ENCODE results near the gene SLC34A3.
A peak's percentile ranks its signal among the peaks of the same experiment; 100 is the strongest.
"Not testable (repeated sequence)": the region's sequence is repeated elsewhere in the genome, so short reads cannot be mapped to it uniquely, and the experiment has no call there.

SLC34A3 gene

GRCh38 chr9:137234055-137234697, 3.5 kb downstream of the SLC34A3 start:
- Mint-ChIP-seq H3K9me3 (no peaks in the 10 kb centered on the region), H3K27me3 (peaks cover 26% of the 10 kb centered on the region), H3K27ac (no peak overlapping the region), H3K4me3 (no peak overlapping the region), H3K36me3 (no peaks in the 10 kb centered on the region), H3K4me1 (peaks cover 13% of the 10 kb centered on the region)
- CTCF ChIA-PET: no interaction called here
- no peak for DNase-seq

DNA sequence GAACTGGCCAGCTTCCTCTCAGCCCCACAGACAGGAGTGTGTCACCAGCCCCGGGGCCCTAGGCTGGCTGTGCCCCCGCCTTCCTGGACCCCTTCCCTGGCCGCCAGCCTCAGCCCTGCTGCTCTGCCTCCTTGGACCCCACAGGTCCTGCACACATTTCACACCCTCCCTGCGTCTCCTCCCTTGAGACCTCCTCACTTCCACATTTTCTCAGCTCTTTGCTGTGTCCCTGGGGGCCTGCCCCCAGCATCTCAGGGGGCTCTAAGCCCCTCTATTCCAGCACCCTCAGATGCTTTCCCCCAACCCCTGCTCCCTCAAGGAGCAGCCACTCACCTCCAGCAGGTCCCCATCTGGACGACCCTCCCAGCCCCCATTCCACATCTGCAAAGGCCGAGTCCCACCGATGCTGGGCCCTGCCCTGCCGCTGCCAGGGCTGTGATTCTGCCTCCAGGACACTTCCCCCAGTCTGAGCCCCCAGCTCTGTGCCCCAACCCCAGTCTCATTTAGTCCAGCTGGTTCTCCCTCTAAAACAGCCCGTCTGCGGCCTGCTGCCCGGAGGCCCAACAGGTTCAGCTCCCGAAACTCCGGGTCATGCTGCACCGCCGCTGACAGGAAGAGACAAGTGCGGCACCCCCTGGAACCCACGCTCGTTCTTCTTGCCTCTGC, 4.2 kb downstream of the SLC34A3 start:
- Mint-ChIP-seq H3K4me1 (peaks cover 19% of the 10 kb centered on the region), H3K9me3 (no peaks in the 10 kb centered on the region), H3K36me3 (no peaks in the 10 kb centered on the region), H3K4me3 (no peak overlapping the region), H3K27me3 (peaks cover 22% of the 10 kb centered on the region), H3K27ac (no peak overlapping the region)
- CTCF ChIA-PET: interaction anchor here (0.8 kb wide), 1 partner anchor 15 kb away, joined by 4 read pairs; no protein-coding TSS in a partner anchor
- DNase-seq: no peak

DNA sequence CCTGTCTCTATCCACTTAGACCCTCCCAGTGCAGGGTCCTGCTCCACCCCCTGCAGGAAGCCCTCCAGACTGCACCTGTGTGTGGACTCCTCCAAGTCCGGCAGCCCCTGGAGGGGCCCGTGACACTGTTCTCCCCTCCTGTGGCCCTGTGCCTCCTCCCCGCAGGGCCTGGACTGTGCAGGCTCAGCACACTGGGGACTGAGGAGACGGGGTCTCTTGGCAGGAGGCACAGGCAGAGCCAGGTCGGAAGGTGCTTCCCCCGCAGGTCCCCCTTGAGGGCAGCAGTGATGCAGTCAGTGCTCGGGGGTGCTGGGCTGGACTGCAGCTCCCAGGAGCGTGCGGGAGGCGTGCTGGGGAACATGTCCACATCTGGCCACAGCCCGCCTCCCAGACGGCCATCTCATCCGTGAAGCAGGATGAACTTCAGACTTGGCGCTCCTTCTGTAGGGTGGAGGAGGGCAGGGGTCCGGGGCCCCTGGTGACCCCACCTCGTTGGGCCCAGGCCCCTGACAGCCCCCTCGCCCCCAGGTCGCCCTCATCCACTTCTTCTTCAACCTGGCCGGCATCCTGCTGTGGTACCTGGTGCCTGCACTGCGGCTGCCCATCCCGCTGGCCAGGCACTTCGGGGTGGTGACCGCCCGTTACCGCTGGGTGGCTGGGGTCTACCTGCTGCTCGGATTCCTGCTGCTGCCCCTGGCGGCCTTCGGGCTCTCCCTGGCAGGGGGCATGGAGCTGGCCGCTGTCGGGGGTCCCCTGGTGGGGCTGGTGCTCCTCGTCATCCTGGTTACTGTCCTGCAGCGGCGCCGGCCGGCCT, 4.9 kb downstream of the SLC34A3 start:
- CTCF ChIA-PET: interaction anchor here (0.8 to 2.5 kb wide), 13 partner anchors 10 to 188 kb away, joined by 3 to 45 read pairs (median 6); partner anchors contain the start of genes CYSRT1, DPP7, RNF224 and SAPCD2
- H3K27ac Mint-ChIP-seq: no peak overlapping the region

GRCh38 chr9:137236238-137236935, 5.7 kb downstream of the SLC34A3 start:
- peak; percentile 95 for DNase-seq
- Mint-ChIP-seq H3K27me3 (peaks cover 21% of the 10 kb centered on the region), H3K4me1 (peaks cover 22% of the 10 kb centered on the region), H3K4me3 (no peak overlapping the region), H3K9me3 (no peaks in the 10 kb centered on the region), H3K27ac (no peak overlapping the region), H3K36me3 (peaks cover 3% of the 10 kb centered on the region)
- CTCF ChIA-PET: interaction anchor here (0.6 to 2.5 kb wide), 29 partner anchors 11 to 189 kb away, joined by 3 to 45 read pairs (median 4); partner anchors contain the start of genes CYSRT1, DPP7, NELFB and RNF224

More for the DNA sequence above, 4.9 kb downstream of the SLC34A3 start:
- H3K4me1 Mint-ChIP-seq: peaks cover 19% of the 10 kb centered on the region
- H3K9me3 Mint-ChIP-seq: no peaks in the 10 kb centered on the region
- no peaks in the 10 kb centered on the region for H3K36me3 Mint-ChIP-seq
- no peak for DNase-seq
- no peak overlapping the region for H3K4me3 Mint-ChIP-seq
- H3K27me3 Mint-ChIP-seq: peaks cover 18% of the 10 kb centered on the region

- CTCF ChIA-PET: interaction anchor here (0.6 to 2.5 kb wide), 30 partner anchors 10 to 190 kb away, joined by 3 to 45 read pairs (median 4); partner anchors contain the start of genes CYSRT1, DPP7, NELFB and RNF224
- no peak overlapping the region for H3K27ac Mint-ChIP-seq
- H3K36me3 Mint-ChIP-seq: peaks cover 4% of the 10 kb centered on the region
- no peaks in the 10 kb centered on the region for H3K9me3 Mint-ChIP-seq
- peaks cover 18% of the 10 kb centered on the region for H3K27me3 Mint-ChIP-seq
- H3K4me3 Mint-ChIP-seq: no peak overlapping the region
- peaks cover 22% of the 10 kb centered on the region for H3K4me1 Mint-ChIP-seq
- no peak for DNase-seq
These were observed 6.3 kb downstream of the SLC34A3 start for GRCh38 chr9:137236936-137237421.

GRCh38 chr9:137237759-137238726, 7.3 kb downstream of the SLC34A3 start:
- Mint-ChIP-seq H3K4me3 (no peak overlapping the region), H3K9me3 (no peaks in the 10 kb centered on the region), H3K27ac (peak overlapping the region; percentile 71), H3K4me1 (peaks cover 32% of the 10 kb centered on the region), H3K36me3 (peaks cover 15% of the 10 kb centered on the region), H3K27me3 (peaks cover 14% of the 10 kb centered on the region)
- DNase-seq: no peak
- CTCF ChIA-PET: interaction anchor here (0.8 to 2.5 kb wide), 8 partner anchors 9 to 174 kb away, joined by 3 to 45 read pairs (median 6); partner anchors contain the start of genes CYSRT1, NELFB and RNF224

GRCh38 chr9:137239541-137240200, 9.0 kb downstream of the SLC34A3 start:
- CTCF ChIA-PET: interaction anchor here (1.0 to 1.8 kb wide), 3 partner anchors 13 to 50 kb away, joined by 3 to 8 read pairs (median 5); partner anchors contain the start of genes NELFB and RNF224
- Mint-ChIP-seq H3K27me3 (peaks cover 12% of the 10 kb centered on the region), H3K27ac (peak overlapping the region; percentile 78), H3K4me3 (peak overlapping the region; percentile 73), H3K4me1 (peaks cover 39% of the 10 kb centered on the region), H3K36me3 (peaks cover 23% of the 10 kb centered on the region)
- H3K9me3 Mint-ChIP-seq, DNase-seq: not testable (repeated sequence)

DNA sequence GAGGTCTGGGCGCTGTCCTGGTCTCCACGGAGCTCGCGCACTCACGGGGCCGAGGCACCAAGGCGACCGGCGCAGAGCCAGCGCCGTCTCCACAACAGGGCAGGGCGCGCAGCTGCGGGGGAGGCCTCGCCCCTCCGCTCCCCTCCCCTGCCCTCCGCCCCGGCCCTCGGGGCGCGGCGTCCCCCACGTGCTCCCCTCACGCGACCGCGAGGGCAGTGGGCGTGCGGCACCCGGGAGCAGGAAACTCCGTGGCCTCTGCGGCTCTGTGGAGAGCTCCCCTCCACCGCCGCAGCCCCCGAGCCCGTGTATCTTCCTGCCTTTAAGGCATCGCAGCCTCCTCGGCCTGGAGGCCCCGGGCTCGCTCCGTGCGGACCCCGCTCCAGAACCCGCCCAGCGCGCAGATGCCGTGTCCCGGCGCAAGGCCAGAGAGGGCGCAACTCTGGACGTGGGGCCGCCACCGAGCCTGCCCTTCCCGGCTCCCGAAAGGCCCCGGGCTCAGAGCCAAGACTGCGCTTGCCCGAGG, 9.7 kb downstream of the SLC34A3 start:
- peak; percentile 81 for DNase-seq
- CTCF ChIA-PET: interaction anchor here (0.6 to 1.8 kb wide), 6 partner anchors 13 to 513 kb away, joined by 3 to 8 read pairs (median 3); partner anchors contain the start of genes NELFB and RNF224
- peak overlapping the region; percentile 78 for H3K27ac Mint-ChIP-seq

DNA sequence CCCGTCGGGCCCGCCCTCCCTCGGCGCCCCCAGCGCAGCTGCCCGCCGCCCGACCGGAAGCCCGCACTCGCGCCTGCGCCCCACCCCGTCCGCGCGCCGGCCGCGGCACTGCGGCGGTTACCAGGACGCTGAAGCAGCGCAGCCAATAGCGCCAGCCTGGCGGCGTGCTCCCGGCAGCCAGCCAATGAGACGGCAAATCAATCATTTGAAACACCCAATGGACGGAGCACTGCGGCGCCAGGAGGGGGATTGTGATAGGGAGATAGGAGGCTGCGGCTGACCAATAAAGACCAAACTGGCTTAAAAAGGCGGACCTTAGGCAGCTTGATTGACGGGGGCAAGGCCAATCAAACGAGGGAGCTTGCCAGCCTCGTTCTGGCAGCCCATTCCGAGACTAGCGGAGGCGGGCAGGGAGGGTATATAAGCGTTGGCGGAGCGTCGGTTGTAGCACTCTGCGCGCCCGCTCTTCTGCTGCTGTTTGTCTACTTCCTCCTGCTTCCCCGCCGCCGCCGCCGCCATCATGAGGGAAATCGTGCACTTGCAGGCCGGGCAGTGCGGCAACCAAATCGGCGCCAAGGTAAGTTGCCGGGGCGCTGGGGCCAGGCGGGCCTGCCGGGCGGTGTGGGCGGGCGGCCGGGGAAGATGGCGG, 10.3 kb downstream of the SLC34A3 start, which contains the start of gene TUBB4B:
Gene TUBB4B, plus strand, starts transcription at position 447 of the 649 bp plus-strand sequence. Its CDS starts 74 bp downstream, at position 521.
- peak within 1 kb of the TSS; percentile 85 for H3K4me3 Mint-ChIP-seq
- H3K4me1 Mint-ChIP-seq: peaks cover 39% of the 10 kb centered on the region
- H3K36me3 Mint-ChIP-seq: peaks cover 23% of the 10 kb centered on the region
- H3K27me3 Mint-ChIP-seq: peaks cover 4% of the 10 kb centered on the region
- H3K27ac Mint-ChIP-seq: peak within 1 kb of the TSS; percentile 92
- no peaks in the 10 kb centered on the region for H3K9me3 Mint-ChIP-seq
- CTCF ChIA-PET: interaction anchor here (0.6 to 1.8 kb wide), 6 partner anchors 14 to 514 kb away, joined by 3 to 8 read pairs (median 3); partner anchors contain the start of genes NELFB and RNF224
- DNase-seq: peak; percentile 98

More for the DNA sequence above, 9.7 kb downstream of the SLC34A3 start:
- Mint-ChIP-seq H3K4me1 (peaks cover 39% of the 10 kb centered on the region), H3K36me3 (peaks cover 23% of the 10 kb centered on the region), H3K4me3 (peak overlapping the region; percentile 73), H3K27me3 (peaks cover 5% of the 10 kb centered on the region), H3K9me3 (no peaks in the 10 kb centered on the region)

DNA sequence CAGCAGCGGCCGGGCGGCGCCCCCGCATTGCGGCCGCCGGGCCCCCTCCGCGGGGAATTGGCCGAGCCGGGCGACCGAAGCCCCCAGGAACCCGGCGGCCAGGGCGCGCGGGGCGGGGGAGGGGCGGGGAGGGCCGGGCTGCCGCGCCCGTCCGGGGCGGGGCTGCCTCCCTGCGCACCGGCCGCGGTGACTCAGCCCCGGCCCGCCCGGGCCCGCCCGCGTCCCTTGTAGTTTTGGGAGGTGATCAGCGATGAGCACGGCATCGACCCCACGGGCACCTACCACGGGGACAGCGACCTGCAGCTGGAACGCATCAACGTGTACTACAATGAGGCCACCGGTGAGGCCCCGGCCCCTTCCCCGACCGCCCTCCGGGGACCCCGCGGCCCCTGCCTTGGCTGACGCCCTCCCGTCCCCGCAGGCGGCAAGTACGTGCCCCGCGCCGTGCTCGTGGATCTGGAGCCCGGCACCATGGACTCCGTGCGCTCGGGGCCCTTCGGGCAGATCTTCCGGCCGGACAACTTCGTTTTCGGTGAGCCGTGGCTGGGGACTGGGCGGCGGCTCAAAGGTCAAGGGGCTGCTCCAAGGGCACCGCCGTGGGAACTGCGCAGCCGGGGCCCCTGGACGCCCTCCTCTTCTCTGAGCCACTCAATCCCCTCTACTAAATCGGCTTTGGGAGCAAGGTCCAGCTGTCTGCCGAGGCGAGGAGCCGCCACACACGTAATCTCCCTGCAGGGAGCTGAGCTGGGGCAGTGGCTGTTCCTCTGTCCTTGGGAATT, 11.0 kb downstream of the SLC34A3 start:
- peak overlapping the region; percentile 85 for H3K4me3 Mint-ChIP-seq
- H3K4me1 Mint-ChIP-seq: peaks cover 38% of the 10 kb centered on the region
- DNase-seq: peak; percentile 75
- H3K27me3 Mint-ChIP-seq: peaks cover 4% of the 10 kb centered on the region
- H3K27ac Mint-ChIP-seq: peak overlapping the region; percentile 84
- H3K9me3 Mint-ChIP-seq: no peaks in the 10 kb centered on the region
- H3K36me3 Mint-ChIP-seq: peaks cover 23% of the 10 kb centered on the region
- CTCF ChIA-PET: interaction anchor here (1.8 kb wide), 1 partner anchor 52 kb away, joined by 5 read pairs; no protein-coding TSS in a partner anchor

Measured in activated naive CD4-positive, alpha-beta T cell treated with anti-CD3 and anti-CD28 coated beads, Interleukin-2, amount 10 ng/mL, durations not matched to agents 7 days and 5 days (primary cell).